ENCODE results near the gene RELN. TPM values are rescaled to one million over a fixed set of nuclear protein-coding genes. Genes with fewer than 3 reads are reported as not detected.

RELN gene
- total RNA-seq, 4 donors from 2014 or later, result 0.02 to 0.73 (median 0.39) TPM; not detected in 1

DNA sequence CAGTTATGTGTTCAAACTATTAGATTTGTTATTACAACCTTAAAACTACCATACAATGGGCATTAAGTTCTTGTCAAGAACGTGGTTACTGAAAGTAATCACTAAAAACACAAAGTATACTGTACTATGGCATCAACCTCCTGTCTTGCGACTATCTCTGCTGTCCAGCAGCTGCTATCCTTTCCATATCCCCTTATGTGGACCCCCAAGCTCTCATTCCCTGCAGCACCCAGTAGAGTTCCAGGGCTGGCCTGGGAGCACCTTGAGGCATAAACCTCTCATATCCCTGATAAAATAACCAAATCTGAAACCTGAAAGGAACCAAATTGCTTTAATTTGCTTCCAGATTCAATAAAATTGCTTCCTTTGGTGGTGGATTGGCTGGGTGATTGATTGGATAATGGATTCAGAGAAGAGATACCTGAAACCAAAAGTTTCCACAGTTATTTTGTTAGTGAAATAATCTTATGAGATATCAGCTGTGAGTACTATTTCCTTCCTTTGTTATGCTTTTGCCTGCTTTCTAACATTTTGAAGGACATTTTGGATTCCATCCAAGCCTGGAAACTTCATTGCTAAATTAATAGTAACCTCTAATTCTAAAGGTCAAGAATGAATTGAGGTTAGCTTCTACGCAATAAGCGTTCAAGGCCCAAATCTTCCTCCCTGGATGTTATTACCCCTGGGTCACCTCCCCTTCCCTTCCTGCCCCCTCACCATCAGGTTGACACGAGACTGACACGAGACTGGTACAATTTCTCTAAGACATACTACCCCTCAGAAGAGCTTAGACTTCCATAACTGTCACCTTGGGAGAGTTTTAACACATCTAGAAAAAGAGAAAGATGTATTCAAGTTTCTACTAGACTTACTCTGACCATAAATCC lies 48.8 kb downstream of the RELN start:
- Histone ChIP-seq H3K9me3 (no peaks in the 10 kb centered on the region), H3K4me3 (no peak overlapping the region), H3K27ac (no peak overlapping the region), H3K27me3 (no peaks in the 10 kb centered on the region), H3K4me1 (no peaks in the 10 kb centered on the region), H3K36me3 (no peaks in the 10 kb centered on the region)
- in situ Hi-C loops (cut with MboI; ENCODE audit: low sequenced_read_pairs in 4 of 4) (no loop called here), intact Hi-C loops (cut with DNase I; ENCODE audit: low total_unique reads) (no loop called here)
- TF ChIP-seq, protein P1, sequence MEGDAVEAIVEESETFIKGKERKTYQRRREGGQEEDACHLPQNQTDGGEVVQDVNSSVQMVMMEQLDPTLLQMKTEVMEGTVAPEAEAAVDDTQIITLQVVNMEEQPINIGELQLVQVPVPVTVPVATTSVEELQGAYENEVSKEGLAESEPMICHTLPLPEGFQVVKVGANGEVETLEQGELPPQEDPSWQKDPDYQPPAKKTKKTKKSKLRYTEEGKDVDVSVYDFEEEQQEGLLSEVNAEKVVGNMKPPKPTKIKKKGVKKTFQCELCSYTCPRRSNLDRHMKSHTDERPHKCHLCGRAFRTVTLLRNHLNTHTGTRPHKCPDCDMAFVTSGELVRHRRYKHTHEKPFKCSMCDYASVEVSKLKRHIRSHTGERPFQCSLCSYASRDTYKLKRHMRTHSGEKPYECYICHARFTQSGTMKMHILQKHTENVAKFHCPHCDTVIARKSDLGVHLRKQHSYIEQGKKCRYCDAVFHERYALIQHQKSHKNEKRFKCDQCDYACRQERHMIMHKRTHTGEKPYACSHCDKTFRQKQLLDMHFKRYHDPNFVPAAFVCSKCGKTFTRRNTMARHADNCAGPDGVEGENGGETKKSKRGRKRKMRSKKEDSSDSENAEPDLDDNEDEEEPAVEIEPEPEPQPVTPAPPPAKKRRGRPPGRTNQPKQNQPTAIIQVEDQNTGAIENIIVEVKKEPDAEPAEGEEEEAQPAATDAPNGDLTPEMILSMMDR (IDR thresholded peaks at IDR 0.05 in 4 of 5, conservative IDR thresholded peaks at IDR 0.05 in 1 of 5), result no peak
- TF ChIP-seq POLR2A (IDR thresholded peaks at IDR 0.05), result no peak
- DNase-seq (no peak), ATAC-seq (no peak)

DNA sequence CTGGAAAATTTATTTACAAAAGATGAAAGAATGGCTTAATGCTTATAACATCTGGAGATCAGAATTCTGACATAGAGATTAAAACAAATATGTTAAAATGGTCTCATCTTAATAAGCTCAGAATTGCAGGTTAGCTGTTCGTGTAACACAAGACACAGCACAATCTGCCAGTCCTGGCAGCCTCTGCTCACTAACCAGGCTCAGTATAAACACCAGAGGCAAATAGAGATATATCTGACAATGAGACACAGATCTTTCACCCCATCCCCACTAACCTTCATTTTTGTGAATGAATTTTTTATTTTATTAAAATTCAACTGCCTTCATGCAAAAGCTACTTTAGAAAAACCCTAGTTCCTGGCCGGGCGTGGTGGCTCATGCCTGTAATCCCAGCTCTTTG lies 51.8 kb downstream of the RELN start:
- H3K27me3 ChIP-seq, result no peaks in the 10 kb centered on the region
- intact Hi-C loops (cut with DNase I; ENCODE audit: low total_unique reads) (no loop called here), in situ Hi-C loops (cut with MboI; ENCODE audit: low sequenced_read_pairs in 4 of 4) (no loop called here)
- no peak for ATAC-seq
- H3K36me3 ChIP-seq, result no peaks in the 10 kb centered on the region
- no peak for DNase-seq
- no peak for TF ChIP-seq POLR2A (IDR thresholded peaks at IDR 0.05)
- TF ChIP-seq, protein P1 (IDR thresholded peaks at IDR 0.05 in 4 of 5, conservative IDR thresholded peaks at IDR 0.05 in 1 of 5), result no peak
- H3K9me3 ChIP-seq, result no peaks in the 10 kb centered on the region
- H3K4me3 ChIP-seq, result no peak overlapping the region
- H3K27ac ChIP-seq, result no peak overlapping the region
- no peaks in the 10 kb centered on the region for H3K4me1 ChIP-seq

DNA sequence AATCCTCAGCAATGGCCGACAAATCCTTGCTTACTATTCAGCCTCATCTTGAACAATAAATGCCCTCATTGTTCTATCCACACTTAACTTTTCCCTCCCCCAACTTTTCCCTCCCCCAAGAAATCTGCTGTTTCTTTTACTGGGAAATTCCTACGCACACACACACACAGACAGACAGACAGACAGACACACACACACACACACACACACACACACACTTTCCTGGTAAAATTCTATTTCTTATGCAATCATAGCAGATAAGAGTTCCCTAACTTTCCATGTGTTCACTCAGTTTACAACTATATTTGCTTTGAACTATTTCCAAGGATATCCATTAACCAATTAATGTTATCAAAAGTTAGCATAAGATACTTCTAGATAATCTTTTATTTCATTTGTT lies 52.9 kb downstream of the RELN start:
- H3K4me1 ChIP-seq, result no peaks in the 10 kb centered on the region
- H3K36me3 ChIP-seq, result no peaks in the 10 kb centered on the region
- ATAC-seq, result no peak
- TF ChIP-seq POLR2A (IDR thresholded peaks at IDR 0.05), result no peak
- TF ChIP-seq, protein P1 (IDR thresholded peaks at IDR 0.05 in 4 of 5, conservative IDR thresholded peaks at IDR 0.05 in 1 of 5), result no peak
- no peak overlapping the region for H3K4me3 ChIP-seq
- no peaks in the 10 kb centered on the region for H3K27me3 ChIP-seq
- intact Hi-C loops (cut with DNase I; ENCODE audit: low total_unique reads), result no loop called here
- no peak for DNase-seq
- in situ Hi-C loops (cut with MboI; ENCODE audit: low sequenced_read_pairs in 4 of 4), result no loop called here
- H3K27ac ChIP-seq, result no peak overlapping the region
- no peaks in the 10 kb centered on the region for H3K9me3 ChIP-seq

DNA sequence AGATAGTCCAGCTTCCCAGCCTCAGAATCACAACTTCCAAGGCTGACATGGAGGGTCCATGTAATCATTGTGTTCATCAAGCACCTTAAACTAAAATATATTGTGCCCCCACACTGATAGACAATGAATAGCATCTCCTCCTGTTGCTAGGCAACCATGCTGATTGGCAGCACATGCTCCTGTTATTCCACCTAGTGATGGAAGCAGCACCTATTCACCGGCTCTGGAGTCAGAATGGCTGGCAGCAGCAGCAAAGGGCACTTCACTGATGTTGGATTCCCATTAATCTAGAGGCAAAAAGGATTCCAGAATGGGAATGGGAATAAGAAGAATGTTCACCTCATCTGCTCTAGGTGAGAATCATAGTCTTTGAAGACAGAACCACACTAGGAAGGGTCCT lies 55.0 kb downstream of the RELN start:
- Histone ChIP-seq H3K27me3 (no peaks in the 10 kb centered on the region), H3K4me3 (no peak overlapping the region), H3K4me1 (no peaks in the 10 kb centered on the region), H3K9me3 (no peaks in the 10 kb centered on the region), H3K27ac (no peak overlapping the region), H3K36me3 (no peaks in the 10 kb centered on the region)
- in situ Hi-C loops (cut with MboI; ENCODE audit: low sequenced_read_pairs in 4 of 4), result no loop called here
- DNase-seq (no peak), ATAC-seq (no peak)
- TF ChIP-seq POLR2A (IDR thresholded peaks at IDR 0.05), result no peak
- TF ChIP-seq, protein P1 (IDR thresholded peaks at IDR 0.05 in 4 of 5, conservative IDR thresholded peaks at IDR 0.05 in 1 of 5), result no peak
- intact Hi-C loops (cut with DNase I; ENCODE audit: low total_unique reads), result no loop called here

Data from gastrocnemius medialis (tissue), 4 donors.